ENCODE results near the gene SPAG16.
A peak's percentile ranks its signal among the peaks of the same experiment; 100 is the strongest.

SPAG16 gene

GRCh38 chr2:214315324-214315723 lies 1031.1 kb downstream of the SPAG16 start:
- DNase-seq, result no peak

DNA sequence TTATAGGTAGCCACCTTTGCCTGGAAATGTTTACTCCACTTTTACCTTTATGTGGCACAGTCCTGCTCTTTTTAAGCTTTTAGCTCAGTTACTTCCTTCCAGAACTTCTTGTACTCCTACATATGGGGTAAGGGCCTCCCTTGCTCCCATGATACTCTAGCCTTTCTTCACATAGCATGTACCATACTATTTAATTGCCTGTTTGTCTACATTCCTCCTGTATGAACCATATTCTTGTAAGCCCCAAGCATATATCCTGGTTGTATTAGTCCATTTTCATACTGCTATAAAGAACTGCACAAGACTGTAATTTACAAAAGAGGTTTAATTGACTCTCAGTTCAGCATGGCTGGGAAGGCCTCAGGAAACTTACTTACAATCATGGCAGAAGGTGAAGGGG lies 1035.9 kb downstream of the SPAG16 start:
- DNase-seq, result no peak

DNA sequence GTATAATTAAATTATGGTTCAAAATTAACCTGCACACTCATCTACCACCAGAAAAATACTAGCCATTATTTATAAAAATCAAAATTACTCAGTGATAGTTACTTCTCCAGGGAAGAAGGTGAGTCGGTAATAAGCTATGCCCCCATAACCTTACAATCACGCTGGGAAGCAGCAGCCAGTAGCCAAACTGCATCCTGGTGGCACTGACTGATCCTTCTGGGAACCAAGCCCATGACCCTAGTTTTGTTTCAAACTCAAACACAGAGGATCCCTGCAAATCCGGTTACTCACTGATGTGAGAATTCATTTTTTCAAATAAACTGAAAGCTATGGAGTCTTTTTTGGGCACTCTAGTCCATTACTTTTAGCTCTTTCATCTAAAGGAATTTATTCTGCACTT lies 1038.4 kb downstream of the SPAG16 start:
- DNase-seq, result no peak

GRCh38 chr2:214325404-214325803 lies 1041.1 kb downstream of the SPAG16 start:
- no peak for DNase-seq

DNA sequence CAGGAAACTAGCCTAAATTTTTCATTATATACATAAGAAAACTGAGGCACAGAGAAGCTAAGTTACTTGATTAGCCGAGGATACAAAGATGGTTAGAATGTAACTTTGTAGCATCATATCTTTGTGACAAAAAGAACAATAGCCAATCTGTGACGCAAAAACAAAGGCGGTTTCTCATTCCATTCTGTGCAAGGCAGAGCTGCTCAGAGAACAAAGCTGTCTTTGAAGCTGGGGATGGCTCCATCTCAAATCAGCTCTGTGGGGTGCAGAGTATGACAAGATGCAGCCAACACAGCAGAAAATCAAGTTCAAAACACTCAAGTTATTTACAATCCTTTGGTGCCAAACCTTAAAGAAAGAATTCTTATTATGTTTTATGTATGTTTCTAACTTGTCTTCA lies 1044.7 kb downstream of the SPAG16 start:
- no peak for DNase-seq

- DNase-seq, result no peak
Measured at GRCh38 chr2:214341646-214342045, 1057.4 kb downstream of the SPAG16 start.

DNA sequence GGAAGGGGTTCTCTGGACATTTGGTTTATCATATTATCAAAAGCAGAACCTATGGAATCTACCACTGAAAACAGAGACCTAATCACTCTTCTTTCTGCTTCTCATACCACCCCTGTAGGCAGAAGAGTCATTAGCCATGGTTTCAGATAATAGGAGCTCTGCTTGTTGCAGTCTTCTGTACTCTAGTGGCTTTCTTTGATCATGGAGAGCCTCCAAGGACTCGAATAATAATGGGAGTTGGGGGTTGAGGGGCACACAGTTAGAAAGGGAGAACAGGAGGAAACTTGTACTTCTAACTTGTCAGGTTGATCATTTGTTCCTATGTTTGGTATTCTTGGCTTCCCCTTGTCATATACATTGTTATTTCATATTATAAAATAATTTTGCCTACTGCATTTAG lies 1074.2 kb downstream of the SPAG16 start:
- no peak for DNase-seq

GRCh38 chr2:214361116-214361515 lies 1076.9 kb downstream of the SPAG16 start:
- DNase-seq, result no peak

DNA sequence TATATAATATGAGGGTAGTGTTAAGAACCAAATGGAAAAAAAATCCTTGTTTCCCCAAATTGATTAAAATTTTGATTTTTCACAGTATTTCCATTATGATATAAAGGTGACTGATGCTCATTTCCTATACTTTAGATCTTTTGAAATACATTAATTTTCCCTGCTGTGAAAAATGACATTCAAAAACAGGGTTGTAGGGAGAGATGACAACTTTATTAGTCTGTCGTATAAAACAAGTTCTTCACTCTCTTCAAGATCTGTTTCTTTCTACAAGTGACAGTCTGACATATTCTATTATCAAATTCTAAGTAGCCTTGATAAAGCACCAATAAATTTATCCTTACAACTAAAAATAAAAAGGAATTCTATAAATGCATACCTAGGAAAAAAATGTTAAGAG lies 1081.3 kb downstream of the SPAG16 start:
- no peak for DNase-seq

GRCh38 chr2:214367171-214367570 lies 1082.9 kb downstream of the SPAG16 start:
- no peak for DNase-seq

- DNase-seq, result no peak
Measured at GRCh38 chr2:214376618-214377285, 1092.5 kb downstream of the SPAG16 start.

DNA sequence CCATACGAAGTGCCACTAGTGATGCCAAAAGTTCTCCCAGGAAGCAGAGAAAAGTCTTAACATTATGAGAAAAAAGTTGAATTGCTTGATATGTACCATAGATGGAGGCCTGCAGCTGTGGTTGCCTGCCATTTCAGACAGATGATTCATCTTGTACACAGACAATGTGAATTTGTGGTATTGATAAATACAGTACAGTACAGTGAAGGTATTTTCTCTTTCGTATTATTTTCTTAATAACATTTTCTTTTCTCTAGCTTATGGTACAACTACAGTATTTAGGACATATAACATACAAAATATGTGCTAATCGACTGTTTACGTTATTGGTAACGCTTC lies 1093.0 kb downstream of the SPAG16 start:
- no peak for DNase-seq

DNA sequence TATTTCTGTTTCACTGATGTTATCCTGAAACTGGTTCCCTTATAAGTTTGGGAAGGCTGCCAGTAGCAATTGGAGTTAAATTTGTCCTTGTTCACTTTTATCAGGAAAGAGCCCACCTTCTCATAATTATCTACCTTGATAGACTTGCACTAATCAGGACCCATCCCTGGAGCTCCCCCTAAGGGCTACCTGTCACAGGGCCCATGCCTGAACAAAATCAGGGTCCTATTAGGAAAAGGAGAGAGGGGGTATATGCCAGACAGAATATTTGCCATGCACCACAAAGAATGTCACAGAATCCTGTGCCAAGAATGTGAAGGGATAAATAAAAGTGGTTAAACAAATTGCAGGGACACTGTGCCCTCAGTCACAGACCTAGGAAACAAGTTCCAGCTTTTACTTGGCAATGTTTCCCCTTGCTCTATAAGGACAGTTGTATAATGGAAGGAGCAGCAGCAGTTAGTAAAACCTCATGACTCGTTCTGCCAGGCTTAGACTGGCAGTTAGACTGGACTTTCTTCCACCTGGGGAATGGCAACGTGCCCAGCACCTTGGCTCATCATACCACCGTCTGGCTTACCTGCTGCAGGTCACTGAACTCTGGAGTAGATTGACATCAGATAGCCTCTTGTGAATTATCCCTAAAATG lies 1094.3 kb downstream of the SPAG16 start:
- no peak for DNase-seq

DNA sequence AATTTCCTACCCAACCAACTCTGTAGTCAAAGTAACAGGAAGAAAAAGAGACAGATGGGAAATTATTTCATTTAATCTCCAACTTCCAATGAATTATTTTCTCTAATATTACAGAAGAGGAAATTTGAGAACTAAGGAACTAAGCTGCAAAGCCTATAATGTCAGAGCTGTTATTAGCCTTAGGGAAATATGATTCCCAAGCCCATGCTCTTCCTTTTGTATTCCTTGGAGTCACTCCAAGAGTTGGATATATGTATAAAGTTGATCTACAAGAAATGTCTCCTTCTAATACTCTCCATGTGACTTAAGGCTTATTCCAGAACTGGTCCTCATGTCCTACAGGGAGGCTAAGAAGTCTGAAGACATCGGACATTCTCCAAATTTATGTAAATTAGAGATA lies 1095.0 kb downstream of the SPAG16 start:
- DNase-seq, result no peak

- no peak for DNase-seq
Measured at GRCh38 chr2:214380681-214381080, 1096.4 kb downstream of the SPAG16 start.

DNA sequence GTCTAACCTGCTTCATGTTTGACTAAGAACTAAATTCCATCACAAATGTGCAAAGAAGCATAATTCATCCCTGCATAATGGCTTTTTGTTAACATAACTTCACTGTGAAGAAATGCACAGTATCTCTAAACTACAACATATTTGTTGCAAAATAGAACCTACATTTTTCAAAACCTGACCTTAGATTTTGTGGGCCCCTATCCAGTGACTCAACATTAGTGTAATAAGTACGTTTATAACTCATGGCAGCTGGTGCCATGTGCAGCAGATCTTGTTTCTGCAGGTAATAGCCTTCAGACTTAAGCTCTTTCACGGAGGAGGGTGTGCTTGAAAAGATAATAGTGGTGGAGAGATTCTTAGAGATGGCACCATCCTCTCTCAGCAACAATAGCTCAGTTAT lies 1098.0 kb downstream of the SPAG16 start:
- DNase-seq, result no peak

DNA sequence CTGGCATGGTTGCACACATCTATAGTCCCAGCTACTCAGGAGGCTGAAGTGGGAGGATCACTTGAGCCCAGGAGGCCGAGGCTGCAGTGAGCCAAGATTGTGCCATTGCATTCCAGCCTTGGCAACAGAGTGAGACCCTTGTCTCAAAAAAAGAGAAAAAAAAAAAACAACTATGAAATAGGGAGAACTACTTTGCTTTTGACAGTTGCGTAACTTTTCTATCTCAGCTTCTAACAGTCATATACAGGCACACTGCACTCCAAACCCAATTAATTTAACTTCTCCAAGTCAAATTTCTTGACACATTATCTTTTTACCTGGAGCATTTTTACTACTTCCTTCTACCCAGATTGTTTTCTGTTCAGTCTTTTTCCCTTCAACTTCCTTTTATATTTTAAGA lies 1102.5 kb downstream of the SPAG16 start:
- no peak for DNase-seq

- DNase-seq, result no peak
Measured at GRCh38 chr2:214389334-214389733, 1105.1 kb downstream of the SPAG16 start.

- no peak for DNase-seq
Measured at GRCh38 chr2:214393796-214394195, 1109.5 kb downstream of the SPAG16 start.

DNA sequence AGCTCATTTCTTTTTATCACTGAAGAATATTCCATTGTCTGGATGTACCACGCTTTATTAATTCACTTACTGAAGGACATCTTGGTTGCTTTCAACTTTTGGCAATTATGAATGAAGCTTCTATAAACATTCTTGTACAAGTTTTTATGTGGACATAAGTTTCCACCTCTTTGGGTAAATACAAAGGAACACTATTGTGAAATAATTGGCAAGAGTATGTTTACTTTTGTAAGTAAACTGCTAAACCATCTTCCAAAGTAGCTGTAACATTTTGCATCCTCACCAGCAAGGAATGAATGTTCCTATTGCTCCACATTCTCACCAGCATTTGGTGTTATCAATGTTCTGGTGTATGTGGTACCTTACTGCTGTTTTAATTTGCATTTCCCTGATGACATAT lies 1110.8 kb downstream of the SPAG16 start:
- no peak for DNase-seq

DNA sequence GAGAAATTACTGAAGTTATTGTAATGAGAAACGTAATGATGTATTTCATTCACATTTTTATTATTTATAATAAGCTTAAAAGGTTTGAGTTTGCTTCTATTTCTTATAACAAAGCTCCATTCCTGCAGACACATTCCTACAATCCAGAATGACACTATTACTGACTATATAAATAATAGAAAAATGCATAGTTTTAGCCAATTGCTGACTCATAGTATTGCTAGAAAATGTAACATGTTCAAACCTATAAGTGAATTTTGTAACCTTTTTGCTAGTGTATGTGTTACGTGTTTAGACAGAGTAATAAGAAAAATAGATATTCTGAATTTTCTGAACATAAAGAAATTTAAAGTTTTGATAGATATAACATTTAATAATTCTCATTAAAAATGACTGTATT lies 1117.3 kb downstream of the SPAG16 start:
- DNase-seq, result no peak

- DNase-seq, result no peak
Measured at GRCh38 chr2:214410128-214410775, 1126.0 kb downstream of the SPAG16 start.

DNA sequence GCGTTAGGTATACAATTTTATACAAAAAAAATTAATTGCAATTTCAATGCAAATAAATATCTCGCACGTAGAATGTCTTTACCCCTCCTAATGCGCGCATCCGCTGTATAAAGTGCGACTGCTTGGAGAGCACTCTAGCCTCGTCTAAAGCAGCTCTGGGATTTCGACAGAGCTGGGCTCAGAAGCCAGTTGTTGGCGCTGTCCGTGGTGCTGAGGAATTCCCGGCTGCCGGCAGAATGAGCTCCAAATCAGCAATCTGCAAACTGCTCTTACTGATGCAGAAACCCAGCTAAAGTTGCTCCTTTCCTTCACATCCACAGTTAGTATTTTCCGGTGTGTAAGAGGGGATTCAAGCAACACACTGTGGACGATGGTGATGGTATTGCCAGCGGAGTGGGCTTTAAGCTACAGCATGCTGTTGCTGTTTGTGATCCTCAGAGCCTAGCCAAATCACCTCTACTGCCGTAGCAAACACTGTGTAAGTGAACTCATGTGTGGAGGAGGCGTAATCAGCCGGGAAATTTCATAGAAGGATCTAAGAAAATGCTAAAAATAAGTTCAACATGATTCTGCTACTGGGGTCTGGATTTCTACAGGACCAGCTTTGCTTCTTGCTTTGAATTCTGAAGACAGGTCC lies 1126.8 kb downstream of the SPAG16 start, which contains the start of gene VWC2L:
Gene VWC2L, plus strand, starts transcription at position 137 of the 637 bp plus-strand sequence. CDS start 3,140 bp downstream, outside the sequence.
- peak; percentile 64 for DNase-seq

DNA sequence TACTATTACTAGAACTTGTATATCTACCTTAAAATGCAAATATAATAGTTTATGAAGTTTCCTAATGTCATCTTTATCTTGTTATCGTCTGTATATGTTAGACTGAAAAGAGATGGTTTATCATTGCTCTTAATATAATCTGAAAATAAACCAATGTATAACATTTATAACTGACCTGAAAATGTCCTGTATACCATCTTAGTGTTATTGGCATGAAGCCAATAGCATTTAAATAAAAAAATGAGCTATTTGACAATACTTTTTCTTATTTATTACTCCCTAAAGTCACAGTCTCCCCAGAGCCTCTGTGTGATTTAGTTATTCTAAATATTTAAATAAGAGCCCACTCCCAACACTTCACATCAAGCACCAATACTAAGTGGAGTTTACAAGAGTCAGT lies 1128.4 kb downstream of the SPAG16 start:
- no peak for DNase-seq

Measured in NCI-H1048 (cell line).